H1 (cell line): ENCODE measurements around the gene KIF4A. TPM values are rescaled to one million over a fixed set of nuclear protein-coding genes. Genes with fewer than 3 reads are reported as not detected.

Experiments used
- CREB1 ChIP-seq: IDR thresholded peaks from 2 replicates; pipeline ENCODE4 v1.6.1; 2012; ENCODE audit warnings: inconsistent platforms
- CTBP2 ChIP-seq: IDR thresholded peaks from 2 replicates; pipeline ENCODE4 v1.7.0; 2011; ENCODE audit warnings: borderline replicate concordance, mild to moderate bottlenecking, moderate library complexity, mixed read lengths, low read length; ENCODE audit not compliant: insufficient read depth, insufficient read length
- RFX5 ChIP-seq: IDR thresholded peaks from 2 replicates; pipeline ENCODE4 v1.6.1; 2011; ENCODE audit warnings: low read depth, low read length, improper control_type of control experiment, borderline replicate concordance
- RXRA ChIP-seq: IDR thresholded peaks from 2 replicates; pipeline ENCODE4 v1.6.1; 2011; ENCODE audit warnings: low read depth, mild to moderate bottlenecking, low read length, moderate library complexity; ENCODE audit not compliant: insufficient read depth
- SIN3A ChIP-seq, 2 experiments: IDR thresholded peaks in 1 of 2; conservative IDR thresholded peaks in 1 of 2; 2 replicates each; pipeline ENCODE4 v1.6.1; 2011 to 2012; ENCODE audit warnings: low read length in 2 of 2, improper control_type of control experiment in 1 of 2, low read depth in 1 of 2, mild to moderate bottlenecking in 1 of 2
- SP1 ChIP-seq: IDR thresholded peaks from 2 replicates; pipeline ENCODE4 v1.6.1; 2011; ENCODE audit warnings: low read depth, low read length
- TAF1 ChIP-seq: IDR thresholded peaks from 2 replicates; pipeline ENCODE4 v1.6.1; 2011; ENCODE audit warnings: mild to moderate bottlenecking, low read depth, low read length
- TEAD4 ChIP-seq: IDR thresholded peaks from 2 replicates; pipeline ENCODE4 v1.6.1; 2012; ENCODE audit warnings: low read depth, low read length, inconsistent platforms, mixed read lengths
- YY1 ChIP-seq: IDR thresholded peaks from 2 replicates; pipeline ENCODE4 v1.6.1; 2011; ENCODE audit warnings: low read depth, mild to moderate bottlenecking, low read length
- polyA plus RNA-seq, 7 experiments: library from polyadenylated mRNA; depleted of rRNA in 3 of 7; stranded (reverse) in 5 of 7; unstranded in 2 of 7; fragments of >200 nt in 5 of 7; fragments of 200-250 nt in 2 of 7; gene quantifications; 1 replicate in 5 of 7; 2 replicates in 1 of 7; 4 replicates in 1 of 7; pipeline versions ENCODE4 v1.2.1 to v1.2.3, GENCODE V29; 2011 to 2013; ENCODE audit warnings: missing spikeins in 2 of 7, mixed read lengths in 2 of 7
- total RNA-seq: library from RNA; stranded (reverse); fragmentation: NEBNext Ultra II Directional; extraction: Animal tissue kit (Norgen Biotek cat#: 25700); gene quantifications from 2 replicates; pipeline ENCODE4 v1.2.1, GENCODE V29; 2021

The KIF4A gene
- total and polyA plus RNA-seq, 2 of the 8 experiments (the other 6 are each of a cell fraction or from before 2014, with no cell fraction given) = 10.9 to 35.7 TPM

- TF ChIP-seq TAF1 (no peak), SIN3A (conservative IDR thresholded peaks at IDR 0.05 in 1 of 2, IDR thresholded peaks at IDR 0.05 in 1 of 2; ENCODE audit: low read depth in 1 of 2, low read length in 2 of 2) (no peak), CTBP2 (no peak), TEAD4 (no peak), RFX5 (no peak), SP1 (no peak), CREB1 (no peak), RXRA (no peak), YY1 (no peak)
- TF ChIP-seq, all 59 proteins: peak for 0
These were observed 34.5 kb upstream of the KIF4A start (continued) for GRCh38 chrX:70255452-70255851.
